Left renal cortex interstitium (tissue), 4 donors: ENCODE results near the gene RPS10. TPM values are rescaled to one million over a fixed set of nuclear protein-coding genes. Genes with fewer than 3 reads are reported as not detected.
"Not testable (repeated sequence)": the region's sequence is repeated elsewhere in the genome, so short reads cannot be mapped to it uniquely, and the experiment has no call there.

Source experiments
- DNase-seq, 4 donors: peaks; one replicate each; pipeline ENCODE4 v3.0.0-alpha.2; 2013; ENCODE audit warnings: low read depth in 4 of 4, low spot score in 2 of 4, missing footprints in 1 of 4
- polyA plus RNA-seq, 4 donors: library from polyadenylated mRNA; unstranded; fragments of 120-200 nt; gene quantifications; one replicate each; pipeline ENCODE4 v1.2.1, GENCODE V29; 2013; ENCODE audit not compliant: insufficient read length in 4 of 4

The RPS10 gene
- polyA plus RNA-seq, 4 donors, result 1,098 to 1,629 (median 1,403) TPM

DNA sequence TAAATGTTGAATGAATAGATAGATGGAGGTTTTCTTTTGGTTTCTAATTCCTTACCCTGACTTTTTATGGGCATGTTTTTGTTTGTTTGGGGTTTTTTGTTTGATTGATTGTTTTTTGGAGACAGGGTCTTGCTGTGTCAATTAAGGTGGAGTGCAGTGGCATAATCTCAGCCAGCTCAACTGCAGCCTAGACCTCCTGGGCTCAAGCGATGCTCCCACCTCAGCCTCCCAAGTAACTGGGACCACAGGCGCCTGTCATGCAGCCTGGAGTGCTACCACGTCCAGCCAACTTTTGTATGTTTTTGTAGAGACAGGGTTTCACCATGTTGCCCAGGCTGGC lies 31.9 kb downstream of the RPS10 start:
- DNase-seq, result no peak

DNA sequence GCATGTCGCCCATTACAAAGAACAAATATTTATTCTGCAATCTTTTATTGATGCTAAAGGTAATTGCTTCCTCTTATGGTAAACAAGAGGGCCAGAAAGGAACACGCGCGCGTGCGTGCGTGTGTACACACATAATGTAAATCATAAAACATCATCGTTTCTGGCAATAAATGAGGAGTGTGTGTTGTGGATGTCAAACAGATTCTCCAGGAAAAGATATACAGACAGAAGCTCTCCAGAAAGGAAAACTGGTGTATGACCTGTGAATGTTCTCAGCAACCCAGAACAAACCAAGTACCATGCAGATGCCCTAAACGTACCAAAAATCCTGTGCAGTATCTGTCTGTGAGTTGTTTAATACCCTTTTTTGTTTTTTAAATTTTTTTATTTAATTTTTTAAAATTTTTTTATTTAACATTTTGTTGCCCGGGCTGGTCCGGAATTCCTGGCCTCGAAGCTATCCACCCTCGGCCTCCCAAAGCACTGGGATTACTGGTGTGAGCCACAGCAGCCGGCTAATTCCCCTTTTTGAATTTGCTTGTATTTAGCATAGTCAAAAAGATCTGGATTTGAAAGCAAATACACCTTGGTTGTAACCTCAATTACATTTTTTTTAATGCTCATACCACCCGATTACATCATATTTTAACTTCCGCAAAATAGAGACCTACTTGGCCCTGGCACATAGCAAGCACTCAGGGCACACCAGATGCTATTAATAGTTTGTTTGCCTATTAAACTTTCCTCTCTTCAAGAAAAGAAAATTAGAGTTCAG lies 32.5 kb downstream of the RPS10 start:
- DNase-seq, result no peak

DNA sequence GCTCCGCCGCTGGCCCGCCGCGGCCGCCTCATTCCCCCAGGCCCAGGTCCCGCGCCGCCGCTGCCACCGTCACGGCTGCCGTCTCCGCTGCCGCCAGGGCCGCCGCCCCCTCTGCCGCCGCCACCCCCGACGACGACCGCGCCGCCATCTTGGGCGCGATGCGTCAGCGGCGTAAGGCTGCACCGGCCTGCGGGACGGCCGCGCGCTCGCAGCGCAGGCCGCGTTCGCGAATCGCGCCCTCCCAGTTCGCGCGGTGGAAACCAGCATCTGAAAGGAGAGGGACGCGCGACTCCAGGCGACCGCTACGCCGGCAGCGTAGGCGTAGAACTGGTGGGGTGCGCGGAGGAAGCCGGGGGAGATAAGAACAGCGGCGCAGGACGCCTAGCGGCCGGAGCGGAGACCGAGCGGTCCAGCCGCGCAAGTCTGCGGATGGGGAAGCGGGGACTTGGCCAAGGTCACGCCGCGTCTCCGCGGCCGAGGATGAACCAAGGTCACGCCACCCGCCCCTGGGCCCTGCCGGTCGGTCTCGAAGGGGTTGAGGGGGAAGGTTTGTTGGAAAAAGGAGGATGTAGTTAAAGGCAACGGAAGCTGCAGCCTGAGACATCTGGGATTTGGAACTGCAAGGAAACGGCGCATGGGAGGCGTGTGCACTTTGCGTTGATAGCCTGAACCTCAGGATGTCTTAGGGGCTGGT lies 33.2 kb downstream of the RPS10 start, which contains the start of gene NUDT3:
Gene NUDT3, minus strand, starts transcription at position 173 of the 694 bp plus-strand sequence. CDS start 307 bp downstream, outside the sequence.
- peak; percentile 87 to 96 (median 96) for DNase-seq

DNA sequence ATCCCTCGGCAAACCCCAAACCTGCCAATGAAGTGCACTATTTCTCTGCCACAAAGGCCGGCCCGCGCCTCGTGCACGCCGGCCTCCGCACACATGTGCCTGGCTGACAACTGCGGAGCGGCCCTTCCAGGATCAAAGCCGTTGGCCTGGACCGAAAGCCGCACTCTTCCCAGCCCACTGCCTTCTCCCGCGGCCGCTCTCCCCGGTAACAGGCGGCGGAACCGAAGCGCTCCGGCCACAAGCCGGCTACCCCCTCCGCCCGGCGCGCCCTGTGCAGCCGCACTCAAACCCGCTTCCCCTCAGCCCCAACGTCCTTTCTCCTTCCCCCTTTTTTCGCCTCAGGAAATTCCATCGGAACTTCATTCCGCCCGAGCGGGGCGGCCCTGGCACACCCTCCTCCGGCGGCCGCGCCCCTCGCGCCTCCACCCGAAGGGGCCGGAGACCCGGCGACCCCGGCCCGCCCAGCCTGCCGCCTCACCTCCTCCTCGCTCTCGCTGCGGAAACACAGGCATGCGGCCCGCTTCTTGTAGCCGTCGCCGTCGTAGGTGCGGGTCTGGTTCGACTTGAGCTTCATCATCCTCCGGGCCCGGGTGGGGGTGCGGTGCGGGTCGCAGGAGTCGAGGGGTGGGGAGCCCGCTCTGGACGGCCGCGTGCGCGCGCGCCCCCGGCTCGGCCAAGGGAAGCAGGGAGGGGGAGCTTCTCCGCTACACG lies 33.9 kb downstream of the RPS10 start:
- DNase-seq, result peak in 1 of 4 donors; percentile 41

DNA sequence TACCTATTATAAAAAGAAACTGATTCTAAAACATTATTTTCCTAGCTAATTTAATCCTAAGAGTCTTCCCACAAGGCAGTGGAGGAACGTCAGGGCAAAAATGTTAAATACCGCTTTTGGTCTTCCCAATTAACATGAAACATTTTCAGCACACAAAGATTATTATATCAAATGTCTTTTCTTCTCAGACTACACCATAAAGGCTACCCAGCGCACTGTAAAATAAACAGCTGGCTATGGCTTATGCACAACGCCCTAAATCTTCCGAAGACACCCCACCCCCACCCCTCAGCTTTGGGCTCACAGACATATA lies 34.4 kb downstream of the RPS10 start:
- DNase-seq, result peak in 1 of 4 donors; percentile 49

DNA sequence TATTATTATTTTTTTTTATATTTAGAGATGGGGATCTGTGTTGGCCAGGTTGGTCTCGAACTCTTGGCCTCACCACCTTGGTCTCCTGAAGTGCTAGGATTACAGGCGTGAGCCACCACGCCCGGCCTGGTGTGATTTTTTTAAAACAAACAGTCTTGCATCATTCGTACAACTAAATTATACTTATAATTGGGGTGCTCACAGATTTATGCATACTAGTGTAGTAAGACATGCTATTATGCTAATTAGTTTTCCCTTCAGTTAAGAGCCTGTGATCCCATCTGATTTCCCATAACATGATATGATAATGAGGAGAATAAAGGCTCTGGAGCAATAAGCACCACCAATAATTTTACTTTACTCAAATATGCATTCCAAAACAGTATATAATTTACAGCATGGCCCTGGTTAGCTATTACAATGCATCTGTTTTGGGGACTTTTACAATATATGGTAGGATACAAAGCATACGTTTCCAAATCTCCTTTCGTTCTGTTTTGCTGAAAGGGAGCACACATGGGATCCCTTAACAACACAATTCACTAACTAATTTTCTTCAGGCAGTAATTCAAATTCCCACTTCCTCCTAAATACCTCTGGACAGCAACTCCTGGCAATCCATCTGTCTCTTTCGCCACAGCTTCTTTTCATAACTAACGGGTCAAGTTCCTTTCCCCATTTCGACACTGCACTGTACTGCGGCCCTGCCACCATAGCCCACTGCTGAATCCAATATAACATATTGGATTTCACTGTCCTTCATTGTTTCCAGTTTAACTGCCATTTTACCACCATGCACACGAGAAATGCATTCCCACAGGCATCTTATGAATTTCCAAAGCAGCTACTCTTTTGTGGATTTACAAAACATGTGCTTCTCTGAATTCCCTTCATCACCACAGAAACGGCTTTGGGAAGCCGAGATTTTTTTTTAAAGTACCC lies 35.1 kb downstream of the RPS10 start:
- no peak for DNase-seq

DNA sequence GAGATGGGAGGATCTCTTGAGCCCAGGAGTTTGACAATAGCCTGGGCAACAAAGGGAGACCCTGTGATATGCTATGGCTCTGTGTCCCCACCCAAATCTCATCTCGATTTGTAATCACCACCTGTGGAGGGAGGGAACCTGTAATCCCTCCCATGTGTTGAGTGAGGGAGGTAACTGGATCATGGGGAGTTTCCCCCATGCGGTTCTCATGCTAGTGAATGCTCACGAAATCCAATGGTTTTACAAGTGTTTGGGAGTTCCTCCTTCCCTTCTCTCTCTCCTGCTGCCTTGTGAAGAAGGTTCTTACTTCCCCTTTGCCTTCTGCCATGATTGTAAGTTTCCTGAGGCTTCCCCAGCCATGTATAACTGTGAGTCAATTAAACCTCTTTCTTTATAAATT lies 36.8 kb downstream of the RPS10 start:
- no peak for DNase-seq

DNA sequence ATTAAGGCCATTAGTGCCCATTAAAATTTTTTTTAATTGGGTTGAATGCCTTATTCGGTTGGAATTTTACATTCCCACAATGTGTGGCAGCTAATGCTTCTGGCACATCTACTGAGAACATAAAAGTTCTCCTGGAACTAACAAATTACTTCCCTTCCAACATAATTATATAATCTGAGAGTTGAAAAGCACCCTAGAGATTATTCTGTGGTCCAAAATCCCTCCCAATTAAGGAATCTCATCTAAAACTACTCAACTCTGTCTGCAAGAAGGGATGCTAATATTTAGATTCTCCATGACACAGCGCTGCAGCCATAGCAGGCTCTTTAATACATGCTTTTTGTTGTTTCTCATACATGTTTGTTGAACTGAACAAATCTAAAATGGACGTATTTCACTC lies 37.4 kb downstream of the RPS10 start:
- no peak for DNase-seq

DNA sequence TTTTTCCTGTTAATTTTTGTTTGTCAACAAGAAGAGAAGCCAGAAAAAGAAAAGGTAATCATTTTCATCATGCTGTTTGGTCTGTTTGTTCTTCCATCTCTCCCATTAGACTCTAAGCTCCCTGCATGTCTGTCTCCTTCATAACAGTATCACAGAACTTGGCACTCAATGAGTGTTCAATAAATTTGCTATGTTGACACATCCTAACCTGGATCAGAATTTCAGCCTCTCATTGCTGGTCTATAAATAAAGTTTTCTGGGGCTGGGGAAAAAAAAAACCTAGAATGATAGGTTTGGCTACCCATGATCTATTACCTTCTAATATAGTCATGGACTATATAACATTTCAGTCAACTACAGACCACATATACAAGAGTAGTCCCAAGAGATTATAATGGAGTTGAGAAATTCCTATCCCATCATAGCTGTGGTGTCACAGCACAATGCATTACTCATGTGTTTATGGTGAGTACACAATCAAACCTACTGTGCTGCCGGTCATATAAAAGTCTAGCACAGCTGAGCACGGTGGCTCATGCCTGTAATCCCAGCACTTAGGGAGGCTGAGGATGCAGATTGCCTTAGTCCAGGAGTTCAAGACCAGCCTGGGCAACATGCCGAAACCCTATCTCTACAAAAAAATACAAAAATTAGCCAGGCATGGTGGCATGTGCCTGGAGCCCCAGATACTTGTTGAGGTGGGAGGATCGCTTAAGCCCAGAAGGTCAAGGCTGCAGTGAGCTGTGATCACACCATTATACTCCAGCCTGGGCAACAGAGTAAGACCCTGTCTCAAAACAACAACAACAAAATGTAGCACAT lies 39.3 kb downstream of the RPS10 start:
- no peak for DNase-seq

DNA sequence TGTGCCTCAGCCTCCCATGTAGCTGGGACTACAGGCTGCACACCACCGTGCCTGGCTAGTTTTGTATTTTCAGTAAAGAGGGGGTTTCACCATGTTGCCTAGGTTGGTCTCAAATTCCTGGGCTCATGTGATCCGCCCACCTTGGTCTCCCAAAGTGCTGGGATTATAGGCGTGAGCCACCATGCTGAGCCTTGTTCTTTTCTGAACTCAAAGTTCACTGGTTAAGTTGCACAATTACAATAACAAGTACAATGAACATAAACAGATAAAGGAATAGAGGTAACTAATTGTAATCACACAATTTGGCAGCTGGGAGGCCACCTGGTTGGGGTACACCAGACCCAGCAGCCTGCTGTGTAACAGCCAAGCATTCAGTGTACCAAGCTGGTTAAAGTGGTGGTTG lies 40.1 kb downstream of the RPS10 start:
- no peak for DNase-seq

DNA sequence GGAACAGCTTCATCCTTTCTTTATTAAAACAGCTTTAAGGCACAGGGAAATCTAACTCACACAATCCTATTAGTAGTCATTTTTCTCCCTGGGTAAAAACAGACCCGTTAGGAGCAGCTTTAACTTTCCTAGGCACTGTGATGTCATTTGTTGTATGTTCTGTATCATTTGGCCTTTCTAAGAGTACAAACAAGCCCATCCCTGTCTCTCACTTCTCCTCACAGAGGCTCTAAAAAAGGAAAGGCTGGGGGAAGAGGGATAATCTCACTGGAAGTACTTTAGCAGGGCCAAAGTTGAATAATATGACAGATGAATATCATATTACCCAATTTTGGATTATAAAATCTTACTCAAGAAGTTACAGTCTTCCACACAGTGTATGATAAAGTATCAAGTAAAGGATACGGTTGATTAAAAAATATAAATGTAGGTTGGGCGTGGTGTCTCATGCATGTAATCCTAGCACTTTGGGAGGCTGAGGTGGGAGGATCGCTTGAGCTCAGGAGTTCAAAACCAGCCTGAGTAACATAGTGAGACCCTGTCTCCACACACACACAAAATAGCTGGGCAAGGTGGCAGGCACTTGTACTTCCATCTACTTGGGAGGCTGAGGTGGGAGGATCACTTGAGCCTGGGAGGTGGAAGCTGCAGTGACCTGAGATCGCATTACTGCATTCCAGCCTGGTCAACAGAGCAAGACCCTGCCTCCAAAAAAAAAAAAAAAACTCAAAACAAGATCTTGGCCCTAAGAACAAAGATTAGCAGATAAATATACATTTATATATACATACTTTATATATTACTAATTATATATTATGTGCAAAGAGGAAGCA lies 41.3 kb downstream of the RPS10 start:
- no peak for DNase-seq

DNA sequence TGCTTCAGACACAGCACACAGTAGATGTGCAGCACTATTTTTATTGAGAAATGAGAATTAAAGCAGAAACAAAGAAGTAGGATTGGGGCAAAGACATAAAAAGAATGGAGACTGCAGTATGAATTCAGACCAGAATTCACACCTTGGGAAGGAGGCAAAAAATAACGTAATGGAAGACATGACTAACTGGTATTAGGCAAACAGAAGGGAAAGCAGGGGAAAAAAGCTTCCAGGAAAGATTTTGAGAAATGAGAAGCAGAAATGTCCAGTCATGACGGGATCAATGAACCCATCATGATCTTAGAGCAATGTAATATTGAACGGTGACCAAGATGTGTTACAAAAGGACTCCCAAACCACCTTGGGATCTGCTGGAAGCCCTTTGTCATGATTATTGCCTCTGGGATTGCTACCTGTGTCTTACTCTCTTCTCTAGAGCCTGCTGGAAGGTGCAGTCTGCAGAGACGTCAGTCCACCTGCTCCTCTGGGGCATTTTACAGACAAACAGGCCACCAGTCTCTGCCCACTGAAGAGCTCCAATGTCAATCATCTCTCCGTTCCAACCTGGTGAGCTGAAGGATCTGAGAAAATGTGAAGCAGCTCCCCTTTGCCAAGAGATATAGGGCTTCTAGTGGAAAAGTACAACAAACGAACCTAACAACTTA lies 42.1 kb downstream of the RPS10 start:
- DNase-seq, result no peak

DNA sequence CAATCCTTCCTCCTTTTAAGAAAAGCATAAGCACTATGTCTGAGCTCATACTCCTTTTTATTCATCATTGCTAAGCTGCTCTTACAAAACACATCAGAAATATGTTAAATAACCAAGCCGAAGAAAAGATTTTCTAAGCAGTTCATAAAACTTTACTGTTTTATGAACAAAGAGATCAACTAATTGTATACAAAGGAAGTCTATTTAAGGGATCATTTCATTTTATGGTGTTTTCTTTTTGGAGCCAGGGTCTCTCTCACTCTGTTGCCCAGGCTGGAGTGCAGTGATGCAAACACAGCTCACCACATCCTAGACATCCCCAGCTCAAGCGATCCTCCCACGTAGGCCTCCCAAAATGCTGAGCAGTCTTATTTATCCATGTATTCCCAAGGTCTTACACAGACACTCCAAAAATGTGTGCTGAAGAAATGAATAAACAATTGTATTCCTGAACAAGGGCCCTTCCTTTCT lies 42.7 kb downstream of the RPS10 start:
- DNase-seq, result peak in 3 of 4 donors; percentile 28 to 56 (median 52)

DNA sequence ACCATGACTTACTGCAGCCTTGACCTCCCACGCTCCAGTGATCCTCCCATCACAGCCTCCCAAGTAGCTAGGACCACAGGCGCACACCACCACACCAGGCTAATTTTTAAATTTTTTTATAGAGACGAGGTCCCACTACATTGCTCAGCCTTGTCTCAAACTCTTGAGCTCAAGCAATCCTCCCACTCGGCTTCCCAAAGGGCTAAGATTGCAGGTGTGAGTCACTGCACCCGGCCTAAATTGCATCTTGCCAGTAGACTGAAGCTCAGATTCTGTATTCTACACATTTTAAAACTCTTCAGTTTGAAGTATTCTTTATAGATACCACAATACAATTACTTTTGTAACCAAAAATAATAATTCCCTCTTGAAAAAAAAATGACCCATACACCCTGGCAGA lies 44.8 kb downstream of the RPS10 start:
- no peak for DNase-seq

DNA sequence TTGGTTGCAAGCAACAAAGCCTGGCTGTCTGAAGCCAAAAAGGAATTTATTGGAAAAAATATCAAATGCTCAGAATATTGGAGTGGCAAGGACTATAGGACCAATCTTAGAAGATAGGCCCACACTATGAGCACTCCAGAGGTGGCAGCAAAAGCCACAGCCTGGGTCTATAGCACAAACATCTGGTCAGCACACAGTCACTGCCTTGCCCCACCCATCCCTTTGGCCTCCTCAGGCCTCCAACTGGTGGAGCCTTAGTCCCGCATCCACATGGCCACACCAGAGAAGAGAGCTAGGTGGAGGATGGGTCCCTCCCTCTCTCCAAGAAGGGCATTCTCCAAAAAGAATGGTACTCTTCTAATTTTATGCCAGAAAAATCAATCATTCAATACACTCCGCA lies 47.4 kb downstream of the RPS10 start:
- no peak for DNase-seq

DNA sequence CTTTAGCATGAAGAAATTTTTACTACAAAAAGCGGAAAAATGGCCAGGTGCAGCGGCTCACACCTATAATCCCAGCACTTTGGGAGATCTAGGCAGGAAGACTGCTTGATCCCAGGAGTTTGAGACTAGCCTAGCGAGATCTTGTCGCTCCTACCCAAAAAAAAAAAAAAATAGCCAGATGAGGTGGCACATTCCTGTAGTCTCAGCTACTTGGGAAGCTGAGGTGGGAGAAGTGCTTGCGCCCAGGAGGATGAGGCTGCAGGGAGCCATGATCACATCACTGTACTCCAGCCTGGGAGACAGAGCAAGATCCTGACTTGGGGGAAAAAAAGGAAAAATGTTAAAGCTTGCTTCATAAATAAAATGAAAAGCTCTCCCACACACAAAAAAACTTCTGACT lies 47.9 kb downstream of the RPS10 start:
- no peak for DNase-seq

DNA sequence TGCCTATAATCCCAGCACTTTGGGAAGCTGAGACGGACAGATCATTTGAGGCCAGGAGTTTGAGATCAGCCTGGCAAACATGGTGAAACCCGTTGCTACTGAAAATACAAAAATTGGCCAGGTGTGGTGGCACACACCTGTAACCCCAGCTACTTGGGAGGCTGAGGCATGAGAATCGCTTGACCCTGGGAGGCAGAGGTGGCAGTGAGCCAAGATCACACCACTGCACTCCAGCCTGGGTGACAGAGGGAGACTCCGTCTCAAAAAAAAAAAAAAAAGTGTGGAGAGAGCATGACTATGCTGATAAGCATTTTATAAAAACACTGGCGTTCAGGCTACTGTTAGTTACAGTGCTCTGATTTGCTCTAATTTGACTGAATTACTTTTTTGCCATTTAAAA lies 48.3 kb downstream of the RPS10 start:
- DNase-seq, result not testable (repeated sequence)

DNA sequence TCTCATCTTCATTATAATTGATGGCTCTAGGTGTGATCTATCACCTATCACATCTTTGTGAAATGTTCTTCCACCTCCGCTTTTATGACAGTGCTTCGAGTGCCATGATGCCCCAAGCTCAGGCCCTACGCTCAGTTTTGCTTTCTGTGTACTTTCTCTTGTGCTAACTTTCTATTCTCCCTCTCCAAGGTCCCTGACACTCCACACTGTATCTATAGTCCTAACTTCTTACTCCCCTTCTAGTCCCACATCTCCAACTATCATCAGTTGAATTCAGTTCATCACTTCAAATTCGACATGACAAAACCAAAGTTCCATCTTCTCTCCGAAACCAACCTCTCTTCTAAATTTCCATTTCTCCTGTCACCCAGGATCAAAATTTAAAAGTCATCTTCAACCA lies 50.0 kb downstream of the RPS10 start:
- DNase-seq, result no peak
